GM06990 (cell line): Measurements from ENCODE around the gene CHST9.

Source experiments
- DNase-seq: peaks from one replicate; pipeline ENCODE4 v3.0.0-alpha.2; 2011; ENCODE audit not compliant: insufficient read length; ENCODE audit errors: extremely low read depth
- H3K27me3 ChIP-seq: replicated peaks from 2 replicates; pipeline ENCODE4 v1.6.0; 2011; ENCODE audit warnings: low read length; ENCODE audit not compliant: control insufficient read depth, insufficient read depth
- H3K36me3 ChIP-seq: 2 replicates; pipeline ENCODE4 v1.5.1; 2011; ENCODE audit warnings: low read length; ENCODE audit not compliant: control insufficient read depth, insufficient read depth
- H3K4me3 ChIP-seq: replicated peaks from 2 replicates; pipeline ENCODE4 v1.5.1; 2011; ENCODE audit warnings: low read depth, mild to moderate bottlenecking, control low read depth, low read length
- TF ChIP-seq, protein P1 (sequence below): IDR thresholded peaks from 2 replicates; pipeline ENCODE4 v1.5.1; 2011; ENCODE audit warnings: low read length, control low read depth, mild to moderate bottlenecking, inconsistent platforms; ENCODE audit not compliant: insufficient read depth, poor library complexity, severe bottlenecking

The CHST9 gene

DNA sequence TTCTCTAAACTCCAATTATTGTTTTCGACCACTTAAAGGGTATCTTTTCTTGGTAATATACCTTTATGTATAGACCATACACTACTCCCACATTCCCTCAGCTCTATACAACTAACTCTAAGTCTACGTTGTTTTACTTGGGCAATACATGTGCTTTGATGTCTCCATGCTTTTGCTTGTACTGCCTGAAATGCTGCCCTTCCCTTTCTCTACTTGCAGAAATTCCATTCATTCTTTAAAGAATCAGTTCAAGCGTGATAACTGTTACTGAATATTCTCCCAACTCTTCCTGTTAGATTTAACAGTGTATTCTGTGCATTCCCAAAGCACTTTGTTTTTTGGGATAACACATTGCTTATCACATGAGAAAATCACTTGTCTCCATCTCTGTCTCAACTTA lies 162.6 kb downstream of the CHST9 start:
- Histone ChIP-seq H3K27me3 (no peaks in the 10 kb centered on the region), H3K4me3 (no peak overlapping the region), H3K36me3 (no peaks in the 10 kb centered on the region)
- DNase-seq: no peak
- TF ChIP-seq, protein P1, sequence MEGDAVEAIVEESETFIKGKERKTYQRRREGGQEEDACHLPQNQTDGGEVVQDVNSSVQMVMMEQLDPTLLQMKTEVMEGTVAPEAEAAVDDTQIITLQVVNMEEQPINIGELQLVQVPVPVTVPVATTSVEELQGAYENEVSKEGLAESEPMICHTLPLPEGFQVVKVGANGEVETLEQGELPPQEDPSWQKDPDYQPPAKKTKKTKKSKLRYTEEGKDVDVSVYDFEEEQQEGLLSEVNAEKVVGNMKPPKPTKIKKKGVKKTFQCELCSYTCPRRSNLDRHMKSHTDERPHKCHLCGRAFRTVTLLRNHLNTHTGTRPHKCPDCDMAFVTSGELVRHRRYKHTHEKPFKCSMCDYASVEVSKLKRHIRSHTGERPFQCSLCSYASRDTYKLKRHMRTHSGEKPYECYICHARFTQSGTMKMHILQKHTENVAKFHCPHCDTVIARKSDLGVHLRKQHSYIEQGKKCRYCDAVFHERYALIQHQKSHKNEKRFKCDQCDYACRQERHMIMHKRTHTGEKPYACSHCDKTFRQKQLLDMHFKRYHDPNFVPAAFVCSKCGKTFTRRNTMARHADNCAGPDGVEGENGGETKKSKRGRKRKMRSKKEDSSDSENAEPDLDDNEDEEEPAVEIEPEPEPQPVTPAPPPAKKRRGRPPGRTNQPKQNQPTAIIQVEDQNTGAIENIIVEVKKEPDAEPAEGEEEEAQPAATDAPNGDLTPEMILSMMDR: no peak

DNA sequence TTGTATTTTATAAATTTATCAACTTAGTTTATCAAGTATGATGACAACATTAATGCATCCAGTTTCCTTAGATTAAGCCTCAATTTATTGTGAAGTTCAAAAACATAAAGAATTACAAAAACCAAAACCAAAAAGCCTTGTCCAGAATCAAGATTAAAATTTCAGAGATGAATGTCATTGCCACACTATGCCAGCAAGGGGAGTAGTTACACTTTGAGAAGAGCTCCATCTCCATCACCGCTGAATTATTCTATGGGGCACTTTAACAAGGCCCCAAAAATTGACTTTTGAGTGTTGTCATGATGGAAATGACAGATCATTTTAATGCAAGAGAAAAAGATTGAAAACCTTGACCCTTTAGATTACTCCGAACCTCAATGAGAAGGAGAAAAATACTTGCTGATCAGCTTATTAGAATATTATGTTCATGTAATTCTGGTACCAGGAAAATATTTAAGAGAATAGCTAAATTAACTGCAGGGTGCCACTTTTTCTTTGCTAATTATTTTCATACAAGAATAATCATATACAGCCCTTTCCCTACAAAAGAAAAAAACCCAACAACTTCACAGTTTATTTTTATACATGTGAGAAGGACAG lies 167.1 kb downstream of the CHST9 start:
- DNase-seq: no peak
- TF ChIP-seq, protein P1: peak; percentile 53
- Histone ChIP-seq H3K27me3 (no peaks in the 10 kb centered on the region), H3K36me3 (no peaks in the 10 kb centered on the region), H3K4me3 (no peak overlapping the region)

DNA sequence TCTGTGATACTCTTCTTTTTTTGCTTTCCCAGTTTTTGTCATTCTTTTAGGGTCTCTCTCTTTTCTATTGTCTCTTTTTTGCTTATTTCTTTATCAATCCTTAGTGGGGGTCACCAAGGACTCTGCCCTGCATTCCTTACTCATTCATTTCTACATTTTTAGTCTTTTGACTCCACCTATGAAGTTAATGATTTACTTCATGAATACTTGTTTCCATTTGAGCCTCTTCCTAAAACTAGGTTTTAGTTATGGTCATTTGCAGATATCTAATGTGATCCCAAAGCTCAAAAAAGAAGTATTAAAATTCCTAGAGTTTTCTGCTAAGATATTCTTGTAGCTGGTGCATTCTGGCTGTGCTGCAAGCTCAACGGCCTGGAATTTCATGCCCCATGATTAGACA lies 170.3 kb downstream of the CHST9 start:
- no peak overlapping the region for H3K4me3 ChIP-seq
- no peaks in the 10 kb centered on the region for H3K27me3 ChIP-seq
- TF ChIP-seq, protein P1: no peak
- no peak for DNase-seq
- no peaks in the 10 kb centered on the region for H3K36me3 ChIP-seq

DNA sequence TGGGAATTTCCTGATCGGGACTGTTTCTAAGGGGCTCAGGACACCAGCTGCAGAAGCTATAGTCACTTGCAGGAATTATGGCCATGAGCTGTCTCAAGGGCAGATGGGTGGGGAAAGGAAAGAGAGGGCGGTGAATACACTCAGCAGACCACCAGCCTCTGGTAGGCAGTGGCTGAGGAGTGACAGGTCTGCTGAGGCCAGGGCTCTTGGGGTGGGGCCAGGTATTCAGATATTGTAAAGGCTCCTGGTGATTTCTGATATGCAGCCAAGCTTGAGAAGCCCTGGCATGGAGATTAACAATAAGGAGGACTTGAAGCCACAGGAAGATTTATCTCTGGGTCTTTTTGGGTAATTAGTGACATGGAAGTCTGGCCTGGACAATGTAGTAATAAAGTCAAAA lies 174.3 kb downstream of the CHST9 start:
- DNase-seq: no peak
- no peaks in the 10 kb centered on the region for H3K27me3 ChIP-seq
- H3K4me3 ChIP-seq: no peak overlapping the region
- no peaks in the 10 kb centered on the region for H3K36me3 ChIP-seq
- TF ChIP-seq, protein P1: no peak

DNA sequence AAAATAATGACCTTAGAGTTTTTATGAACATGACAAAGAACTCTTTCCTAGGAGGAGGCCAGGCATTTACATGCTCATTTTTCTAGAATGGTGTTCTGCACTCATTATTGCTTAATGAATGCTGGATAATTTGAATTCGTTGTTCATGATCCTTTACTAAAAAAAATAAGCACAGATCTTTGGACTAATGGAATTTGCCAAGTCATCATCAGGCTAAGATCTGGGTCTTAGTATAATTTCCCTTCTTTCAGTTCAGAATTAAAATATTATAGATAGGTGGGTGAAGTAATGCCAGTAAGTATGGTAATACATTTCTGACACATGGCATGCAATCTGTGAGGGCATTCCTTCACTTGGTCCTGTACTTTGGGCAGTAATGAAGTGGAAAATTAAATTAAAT lies 175.8 kb downstream of the CHST9 start:
- H3K36me3 ChIP-seq: no peaks in the 10 kb centered on the region
- no peaks in the 10 kb centered on the region for H3K27me3 ChIP-seq
- H3K4me3 ChIP-seq: no peak overlapping the region
- no peak for DNase-seq
- TF ChIP-seq, protein P1: no peak

DNA sequence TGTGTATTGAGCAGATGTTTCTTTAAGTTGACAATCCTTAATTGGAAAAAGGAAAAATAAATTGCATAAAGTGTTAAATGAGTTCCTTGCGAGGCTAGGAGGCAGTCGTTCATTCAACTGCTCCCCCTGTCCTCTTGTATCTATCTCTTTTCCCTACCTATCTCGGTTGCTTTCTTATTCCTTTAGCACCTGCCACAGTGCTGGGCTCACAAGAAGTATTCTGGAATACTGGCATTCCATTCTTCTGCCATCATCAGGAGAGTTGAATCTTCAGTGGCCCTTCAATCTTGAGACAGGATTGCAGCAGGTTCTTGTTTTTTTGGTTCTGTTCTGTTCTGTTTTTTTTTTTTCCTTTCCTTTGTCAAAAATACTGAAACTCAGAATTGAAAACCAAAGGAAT lies 176.5 kb downstream of the CHST9 start:
- no peak for DNase-seq
- Histone ChIP-seq H3K36me3 (no peaks in the 10 kb centered on the region), H3K27me3 (no peaks in the 10 kb centered on the region), H3K4me3 (no peak overlapping the region)
- TF ChIP-seq, protein P1: no peak
